Measurements from ENCODE around the gene SPTB.
A peak's percentile ranks its signal among the peaks of the same experiment; 100 is the strongest.
"Not testable (repeated sequence)": the region's sequence is repeated elsewhere in the genome, so short reads cannot be mapped to it uniquely, and the experiment has no call there.

Gene SPTB

DNA sequence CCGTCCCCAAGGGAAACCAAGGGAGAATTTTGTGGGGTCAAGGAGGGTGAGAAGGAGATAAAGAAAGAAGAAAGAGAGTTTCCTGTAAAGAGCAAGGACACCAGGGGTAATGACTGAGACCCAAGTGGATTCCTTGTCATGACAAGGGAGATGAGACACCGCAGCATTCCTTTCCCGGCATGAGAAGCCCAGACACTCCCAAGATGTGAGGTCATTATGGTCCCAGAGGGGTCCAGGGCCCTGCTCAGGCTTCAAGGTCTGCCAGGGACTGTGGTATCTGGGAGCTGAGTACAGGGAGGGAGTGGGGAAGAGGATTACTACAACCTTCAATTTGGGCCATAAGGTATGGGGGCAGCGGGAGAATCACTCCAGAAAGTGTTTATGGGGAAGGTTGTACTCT lies 58.1 kb downstream of the SPTB start:
- no peak for DNase-seq (ENCODE audit: low read depth, low spot score)

DNA sequence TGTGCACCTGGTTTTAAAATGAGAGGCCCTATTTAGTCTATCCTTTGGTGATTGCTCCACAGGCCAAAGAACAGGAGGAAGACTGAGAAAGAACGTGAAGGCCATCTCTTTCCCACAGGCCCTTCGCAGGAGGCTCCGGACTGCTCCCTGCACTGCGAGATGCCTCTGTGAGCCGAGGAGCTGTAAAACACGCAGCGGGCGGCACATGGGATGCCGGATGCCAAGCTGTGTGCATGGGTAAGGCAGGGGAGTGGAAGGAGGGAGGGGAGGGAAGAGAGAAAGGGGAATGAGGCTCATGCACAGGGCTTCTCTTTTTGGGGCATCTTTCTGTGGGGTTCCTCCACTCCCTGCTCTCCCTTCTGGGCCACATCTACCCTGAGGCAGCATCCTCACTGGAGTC lies 61.6 kb downstream of the SPTB start:
- DNase-seq (ENCODE audit: low read depth, low spot score): no peak

DNA sequence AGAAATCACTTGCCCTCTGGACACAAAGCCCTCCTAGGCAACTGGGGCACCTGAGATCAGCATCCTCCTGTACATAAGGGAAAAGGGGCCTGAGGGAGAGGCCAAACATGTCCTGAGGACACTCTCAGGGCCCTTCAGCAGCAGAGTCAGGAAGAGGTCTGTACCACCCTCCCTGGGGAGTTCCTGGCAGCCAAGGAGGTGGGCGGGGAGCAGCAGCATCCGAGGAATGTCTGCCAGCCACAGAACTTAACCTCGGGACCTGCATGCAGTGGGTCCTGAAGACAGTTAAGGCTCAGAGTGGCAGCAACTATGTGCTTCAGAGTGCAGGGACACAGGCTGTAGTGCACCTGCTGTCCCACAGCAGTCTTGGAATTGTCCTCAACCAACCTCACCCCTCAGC lies 62.1 kb downstream of the SPTB start:
- DNase-seq (ENCODE audit: low read depth, low spot score): peak; percentile 40

DNA sequence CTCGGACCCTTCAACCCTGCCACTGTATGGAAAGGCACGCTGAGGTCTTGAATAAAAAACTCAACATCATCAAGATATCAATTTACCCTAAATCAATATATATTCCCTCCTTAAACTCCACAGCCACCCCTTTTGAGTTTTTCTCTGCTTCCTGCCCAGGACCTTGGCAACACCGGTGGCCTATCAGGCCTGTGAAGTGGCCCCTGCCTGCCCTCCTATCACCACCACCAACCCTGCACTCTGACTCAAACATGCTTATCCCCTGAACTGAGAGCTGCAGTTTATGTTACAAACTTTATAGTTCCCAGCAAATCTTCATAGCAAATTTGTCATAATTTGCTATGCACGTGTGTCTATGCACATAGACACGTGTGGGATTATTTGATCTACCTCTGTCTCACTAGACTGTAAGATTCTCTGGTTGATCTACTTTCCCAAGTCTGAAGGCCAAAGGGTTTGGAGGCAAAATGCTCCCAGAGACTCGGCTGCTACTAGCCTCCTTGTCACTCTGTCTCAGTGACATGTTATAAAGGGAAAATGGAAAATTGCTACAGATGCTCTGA lies 63.4 kb downstream of the SPTB start:
- no peak for DNase-seq (ENCODE audit: low read depth, low spot score)

DNA sequence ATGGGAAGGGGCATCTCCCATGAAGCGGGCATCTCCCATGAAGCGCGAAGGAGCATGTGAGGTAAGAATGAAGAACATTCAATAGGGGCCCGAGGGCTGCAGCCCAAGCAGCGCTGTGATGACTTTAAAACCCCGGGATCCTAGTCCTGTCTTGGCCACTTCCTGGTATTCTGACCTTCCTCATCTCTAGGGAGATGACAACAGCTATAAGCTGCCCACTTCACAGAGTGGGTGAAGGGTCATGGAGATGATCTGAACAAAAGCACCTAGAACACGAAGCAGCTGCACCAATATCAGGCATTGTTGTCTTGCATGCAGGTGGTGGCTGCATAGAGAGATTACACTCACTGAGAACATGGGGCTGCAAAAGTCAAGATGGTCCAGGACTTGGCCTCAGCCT lies 64.5 kb downstream of the SPTB start:
- DNase-seq (ENCODE audit: low read depth, low spot score): no peak

DNA sequence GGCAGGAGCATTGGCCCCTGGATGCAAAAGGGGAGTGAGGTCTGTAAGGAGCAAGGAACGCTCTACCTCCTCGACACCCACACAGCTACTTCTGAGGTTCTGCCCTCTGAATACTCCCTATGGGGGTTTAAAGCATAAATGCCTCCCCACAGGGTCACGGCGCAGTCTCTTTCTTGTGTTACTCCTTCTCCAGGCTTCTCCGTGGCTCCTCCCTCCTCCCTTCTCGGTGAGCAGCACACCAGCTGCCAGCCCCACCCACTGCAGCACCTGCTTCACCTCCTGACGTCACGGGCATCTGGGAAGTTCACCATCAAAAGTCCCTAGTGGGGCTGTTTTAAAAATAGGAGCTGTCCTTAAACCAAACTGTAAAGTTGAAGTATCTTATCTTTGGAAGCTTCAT lies 67.3 kb downstream of the SPTB start:
- no peak for DNase-seq (ENCODE audit: low read depth, low spot score)

DNA sequence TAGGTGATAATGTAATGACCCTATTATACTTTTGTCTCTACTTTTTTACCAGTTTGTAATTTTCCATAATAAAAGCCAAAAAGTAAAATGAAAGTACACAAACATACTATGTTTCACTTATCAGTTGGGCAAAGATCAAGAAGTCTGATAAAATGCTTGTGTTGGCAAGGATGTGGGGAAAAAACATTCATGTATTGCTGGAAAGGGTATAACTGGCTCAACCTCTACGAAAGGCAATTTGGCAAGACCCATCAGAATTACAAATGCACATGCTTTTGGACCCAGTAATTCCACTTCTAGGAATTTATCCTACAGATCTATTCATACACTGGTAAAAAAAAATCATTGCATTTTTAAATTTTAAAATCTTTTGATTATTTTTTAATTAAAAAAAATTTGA lies 68.0 kb downstream of the SPTB start:
- peak; percentile 50 for DNase-seq (ENCODE audit: low read depth, low spot score)

DNA sequence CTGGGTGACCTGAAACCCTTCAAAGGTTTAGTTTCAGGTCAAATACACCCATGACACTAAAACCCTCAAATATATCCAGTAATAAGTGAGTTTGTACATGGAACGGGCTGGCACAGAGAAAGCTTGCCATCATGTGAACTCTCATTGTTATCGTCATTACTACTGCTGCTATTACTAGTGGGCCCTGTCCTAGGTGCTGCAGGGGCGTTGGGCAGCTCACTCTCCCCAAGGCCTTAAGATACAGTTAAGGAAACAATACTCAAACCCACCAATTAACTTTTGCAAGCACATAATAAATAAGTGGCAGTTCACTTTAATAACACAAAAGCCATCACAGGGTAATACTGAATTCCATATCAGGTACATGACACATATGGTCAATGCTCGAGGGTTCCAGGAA lies 71.3 kb downstream of the SPTB start:
- no peak for DNase-seq (ENCODE audit: low read depth, low spot score)

DNA sequence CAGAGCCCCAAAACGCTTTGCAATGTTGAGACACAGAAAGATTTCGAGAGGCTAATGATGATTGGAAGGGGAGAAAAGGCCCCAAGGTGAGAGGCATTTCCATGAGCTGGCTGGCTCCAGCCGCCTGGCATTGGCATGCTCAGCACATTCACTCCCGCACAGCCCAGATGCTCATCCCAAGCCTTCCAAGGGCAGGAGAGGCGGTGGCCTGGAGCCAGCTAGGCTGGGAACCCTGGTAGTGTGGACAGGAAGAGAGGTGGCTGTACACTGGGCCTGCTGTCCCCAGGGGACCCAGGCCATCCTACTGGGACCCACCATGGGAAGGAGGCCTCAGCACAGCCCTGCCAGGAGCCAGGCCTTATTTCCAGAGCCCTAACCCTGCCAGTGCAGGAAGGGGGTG lies 72.2 kb downstream of the SPTB start:
- no peak for DNase-seq (ENCODE audit: low read depth, low spot score)

DNA sequence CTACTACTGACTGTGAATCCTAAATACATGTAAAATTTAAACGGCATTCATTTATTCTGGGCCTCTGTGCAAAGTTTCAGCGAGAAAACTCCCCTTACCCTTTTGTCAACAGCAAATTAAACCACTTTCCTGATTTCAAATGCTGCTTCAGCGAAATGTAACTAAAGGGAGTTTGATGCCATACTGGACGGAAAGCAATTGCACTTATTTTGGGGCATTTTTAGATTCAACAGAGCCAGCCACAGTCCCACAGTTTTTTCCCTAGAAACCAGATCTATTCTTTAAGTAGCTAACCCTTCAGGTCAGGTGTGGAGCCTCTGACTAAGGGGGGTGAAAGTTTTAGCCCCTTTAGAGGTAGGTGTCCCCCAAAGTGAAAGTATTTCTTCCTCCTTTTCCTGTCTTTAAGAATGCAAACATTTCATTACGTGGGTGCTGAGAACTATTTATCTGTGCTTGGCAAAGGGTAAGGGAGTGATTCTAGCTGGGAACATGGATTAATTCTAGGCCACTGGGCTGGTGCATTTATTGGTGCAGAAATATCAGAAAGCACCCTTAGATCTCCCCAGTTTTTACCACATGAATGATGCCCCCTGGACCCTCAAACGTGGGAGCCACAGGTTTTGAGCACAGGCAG lies 72.7 kb downstream of the SPTB start:
- no peak for DNase-seq (ENCODE audit: low read depth, low spot score)

DNA sequence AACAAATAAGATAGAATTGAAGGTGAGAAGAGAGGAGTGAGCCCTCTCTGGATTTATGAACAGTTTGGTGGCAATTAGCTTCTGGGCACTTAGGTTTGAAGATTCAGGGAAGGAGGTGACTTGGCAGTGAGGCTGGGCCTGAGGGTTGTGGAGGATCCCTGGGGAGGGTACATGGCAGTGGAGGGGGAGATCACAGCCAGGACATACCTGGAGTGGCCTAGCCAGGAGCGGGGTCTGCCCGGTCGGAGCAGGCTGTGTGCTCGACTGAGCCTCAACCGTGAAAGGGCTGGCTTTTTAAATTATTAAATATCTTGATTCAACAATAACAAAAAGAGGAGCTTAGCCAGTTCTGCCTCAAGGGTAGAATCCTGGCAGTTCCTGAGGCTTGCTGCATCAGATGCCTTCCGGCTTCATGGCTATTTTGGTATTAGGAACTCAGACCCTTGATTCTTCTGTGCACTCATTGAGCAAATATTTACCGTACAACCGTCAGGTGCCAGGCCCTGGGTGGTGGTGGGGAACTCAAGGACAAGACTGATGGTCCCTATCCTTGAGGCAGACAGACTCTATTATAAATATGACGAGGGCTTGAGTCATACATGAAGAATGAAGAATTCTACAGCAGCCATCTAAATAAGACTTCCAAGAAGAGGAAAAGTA lies 73.4 kb downstream of the SPTB start:
- DNase-seq (ENCODE audit: low read depth, low spot score): peak; percentile 85

DNA sequence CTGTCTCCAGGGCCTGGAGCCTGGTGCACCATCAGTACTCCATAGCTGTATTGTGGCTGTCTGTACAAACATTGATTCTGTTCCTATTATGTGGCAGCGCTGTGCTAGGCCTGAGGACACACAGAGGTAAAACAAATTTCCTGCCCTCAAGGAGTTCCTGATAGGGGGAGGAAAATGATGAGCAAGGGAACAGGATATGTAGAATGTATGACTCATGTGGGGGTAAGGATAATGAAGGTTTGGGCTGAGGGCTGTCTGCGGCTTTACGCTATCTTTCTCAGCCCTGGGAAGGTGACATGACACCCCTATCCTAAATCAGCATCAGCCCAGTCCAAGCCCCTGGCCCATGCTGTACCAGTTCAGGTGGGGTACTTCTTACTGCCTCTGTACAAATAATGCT lies 74.1 kb downstream of the SPTB start:
- not testable (repeated sequence) for DNase-seq (ENCODE audit: low read depth, low spot score)

DNA sequence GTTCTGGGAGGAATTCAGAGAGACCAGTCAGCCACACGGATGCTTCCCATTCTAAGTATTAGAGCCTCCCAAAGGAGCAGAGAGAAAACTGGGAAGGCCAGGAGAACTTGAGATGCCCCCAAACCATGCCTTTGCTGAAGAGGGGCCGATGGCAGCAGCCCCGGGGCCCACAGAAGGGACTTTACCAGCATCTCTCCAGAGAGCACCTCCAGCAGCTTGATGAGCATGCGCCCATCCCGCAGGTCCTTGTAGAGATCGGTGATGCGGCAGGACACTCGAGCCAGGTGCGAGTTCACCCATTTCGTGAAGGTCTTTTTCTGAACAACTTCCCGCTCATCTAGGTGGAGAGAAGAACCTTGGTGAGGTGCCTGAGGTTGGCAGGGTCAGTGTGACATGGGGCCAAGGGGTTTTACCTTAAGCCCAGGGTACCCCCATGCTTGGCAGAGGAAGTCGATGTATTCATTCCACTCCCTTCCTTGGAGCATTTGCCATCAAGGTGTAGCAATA lies 74.9 kb downstream of the SPTB start:
- DNase-seq (ENCODE audit: low read depth, low spot score): no peak

DNA sequence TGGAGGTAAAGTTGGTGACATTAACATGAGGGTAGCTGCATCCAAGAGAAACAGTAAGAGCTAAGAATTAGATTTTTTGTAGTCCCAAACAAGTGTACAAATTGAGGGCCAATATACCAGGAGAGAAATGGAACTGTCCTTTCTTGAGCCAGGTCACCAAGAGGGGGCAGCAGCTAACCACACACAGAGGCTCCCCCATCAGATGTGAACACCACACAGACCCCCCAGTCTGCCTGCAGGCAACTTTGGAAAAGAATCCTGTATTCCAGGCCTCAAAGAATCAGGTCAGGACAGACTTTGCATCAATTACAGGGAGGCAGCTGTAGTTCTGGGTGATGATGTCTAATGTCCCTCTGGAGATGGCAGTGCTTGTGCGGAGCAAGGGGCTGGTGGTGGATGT lies 77.9 kb downstream of the SPTB start:
- DNase-seq (ENCODE audit: low read depth, low spot score): no peak

DNA sequence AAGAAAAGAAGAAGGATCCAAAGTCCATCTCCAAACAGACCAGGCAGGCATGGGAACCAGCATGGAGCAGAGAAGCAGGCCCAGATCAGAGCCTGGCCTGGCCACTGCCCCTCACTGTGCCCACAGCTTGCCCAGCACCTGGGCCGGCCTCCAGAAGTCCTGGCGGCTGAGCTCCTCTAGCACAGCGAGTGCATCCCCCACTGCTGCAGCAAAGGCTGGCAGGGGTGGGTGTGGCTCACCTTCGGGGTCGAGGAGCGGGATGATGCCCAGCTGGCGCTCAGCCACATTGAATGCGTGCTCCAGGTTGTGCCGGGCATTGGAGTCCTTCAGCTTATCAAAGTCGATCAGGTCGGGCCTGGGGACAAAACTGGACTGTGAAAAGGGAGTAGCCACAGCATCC lies 78.7 kb downstream of the SPTB start:
- no peak for DNase-seq (ENCODE audit: low read depth, low spot score)

DNA sequence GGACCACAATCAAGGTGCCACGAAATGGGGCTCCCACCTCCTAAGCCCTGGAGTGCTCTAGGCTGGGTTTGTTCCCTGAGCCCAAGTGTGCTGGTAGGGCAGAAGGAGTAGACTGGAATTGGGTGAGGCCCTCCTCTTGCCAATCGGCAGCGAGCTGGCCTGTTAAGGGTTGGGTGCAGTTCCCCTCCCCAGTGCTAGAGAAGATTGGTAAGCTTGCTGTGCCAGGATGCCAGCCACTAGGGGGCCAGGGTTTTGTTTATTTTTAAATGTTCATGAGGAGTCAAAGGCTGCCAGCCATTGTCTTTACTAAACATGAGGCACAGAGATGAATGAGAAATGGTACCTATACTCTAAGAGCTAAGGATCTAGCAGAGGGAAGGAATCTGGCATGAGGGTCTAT lies 79.7 kb downstream of the SPTB start:
- DNase-seq (ENCODE audit: low read depth, low spot score): peak; percentile 49

DNA sequence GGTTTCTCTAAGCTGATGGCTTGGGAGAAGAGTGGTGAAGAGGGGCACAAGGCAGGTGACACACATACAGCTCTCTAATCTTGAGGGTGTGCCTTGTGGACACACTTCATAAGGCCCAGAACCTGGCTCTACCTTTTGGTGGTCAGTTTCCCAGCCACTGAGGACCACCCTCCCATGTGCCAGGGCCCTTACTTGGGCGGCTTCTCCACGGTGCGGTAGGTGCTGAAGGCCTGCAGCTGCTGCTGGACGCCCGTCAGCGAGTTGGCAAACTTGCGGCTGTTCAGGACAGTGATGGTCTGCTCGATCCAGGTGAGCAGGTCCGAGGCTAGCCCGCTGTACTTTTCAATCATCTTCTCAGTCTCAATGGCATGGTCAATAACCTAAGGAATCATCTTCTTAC lies 80.2 kb downstream of the SPTB start:
- DNase-seq (ENCODE audit: low read depth, low spot score): no peak

DNA sequence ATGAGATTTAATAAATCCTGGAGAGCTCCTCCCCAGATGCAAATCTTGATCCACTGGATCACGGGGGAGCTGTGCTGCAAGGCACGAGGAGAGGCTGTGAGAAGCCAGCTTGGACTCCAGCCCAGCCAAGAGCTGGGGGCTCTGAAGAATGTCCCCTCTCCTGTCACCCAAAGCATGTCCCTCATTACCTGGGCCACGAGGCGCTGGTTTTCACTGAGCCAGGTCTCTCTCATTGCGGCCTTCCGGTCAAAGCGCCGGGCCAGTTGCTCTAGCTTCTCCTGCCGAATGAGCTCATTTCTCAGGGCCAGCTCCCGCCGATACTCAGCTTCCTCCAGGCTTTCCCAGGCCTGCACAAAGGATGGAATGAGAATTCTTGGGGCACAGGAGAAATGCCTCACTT lies 83.3 kb downstream of the SPTB start:
- DNase-seq (ENCODE audit: low read depth, low spot score): no peak

DNA sequence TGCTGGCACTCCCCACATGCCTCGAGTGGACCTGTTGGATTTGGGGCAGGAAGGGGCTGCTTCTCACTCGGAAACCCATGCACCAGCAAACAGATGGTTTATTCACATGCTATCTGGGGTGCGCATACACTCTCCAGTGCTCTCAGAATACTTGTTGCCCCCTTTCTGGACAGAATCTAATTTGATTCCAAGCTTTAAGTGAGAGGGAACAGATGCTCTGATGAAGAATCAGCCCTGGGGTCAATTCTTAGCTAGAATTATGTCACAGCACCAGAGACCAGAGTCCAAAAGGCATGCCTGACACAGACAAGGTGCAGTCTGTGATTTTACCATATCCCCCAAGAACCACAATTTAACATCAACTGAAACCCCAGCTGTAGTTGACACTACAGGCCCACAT lies 83.8 kb downstream of the SPTB start:
- no peak for DNase-seq (ENCODE audit: low read depth, low spot score)

DNA sequence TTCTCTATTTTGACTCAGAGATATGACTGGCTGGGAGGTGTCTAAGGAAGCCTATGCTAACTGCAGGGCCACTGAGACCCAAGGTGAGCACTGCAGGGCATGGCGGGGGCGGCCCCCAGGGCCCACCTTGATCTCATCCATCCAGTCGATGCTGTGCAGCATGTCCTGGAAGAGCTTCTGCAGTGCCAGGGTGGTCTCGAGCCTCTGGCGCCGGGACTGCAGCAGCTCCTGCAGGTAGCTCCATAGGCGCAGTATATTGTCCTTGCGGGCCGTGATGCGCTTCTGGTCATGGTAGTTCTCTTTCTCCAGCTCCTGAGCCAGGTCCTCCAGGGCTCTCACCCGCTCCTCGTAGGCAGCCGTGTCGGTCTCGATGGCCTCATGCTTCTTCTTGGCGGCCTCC lies 84.5 kb downstream of the SPTB start:
- DNase-seq (ENCODE audit: low read depth, low spot score): no peak

DNA sequence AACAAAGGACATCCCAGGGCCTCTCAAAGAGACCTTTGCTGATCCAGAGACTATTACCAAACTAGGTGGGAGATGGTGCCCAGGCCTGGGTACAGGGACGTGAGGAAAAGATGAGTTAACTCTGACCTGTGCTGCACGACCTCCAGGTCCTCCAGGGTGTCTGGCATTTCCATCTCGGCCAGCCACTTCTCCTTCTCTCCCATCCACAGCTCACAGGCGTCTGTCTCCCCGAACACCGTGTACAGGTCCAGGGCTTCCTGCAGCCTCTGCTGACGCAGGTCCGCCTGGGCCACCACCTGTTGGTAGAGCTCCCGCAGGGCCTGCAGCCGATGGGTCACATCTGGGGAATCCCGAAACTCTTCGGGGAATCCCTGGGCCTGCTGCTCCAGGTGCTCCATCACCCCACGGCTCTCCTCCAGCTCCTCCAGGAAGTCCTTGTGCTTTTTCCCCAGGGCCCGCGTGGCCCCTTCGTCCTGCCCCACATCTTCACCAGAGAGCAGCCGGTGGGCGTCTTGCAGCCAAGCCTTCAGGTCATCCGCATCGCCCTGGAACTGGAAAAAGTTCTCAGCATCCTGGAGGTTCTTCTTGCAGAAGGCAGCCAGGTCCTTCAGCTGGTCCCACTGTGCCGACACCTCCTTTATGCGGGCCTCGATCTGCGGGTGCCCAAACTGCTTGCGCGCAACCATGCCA lies 86.7 kb downstream of the SPTB start:
- DNase-seq (ENCODE audit: low read depth, low spot score): no peak

DNA sequence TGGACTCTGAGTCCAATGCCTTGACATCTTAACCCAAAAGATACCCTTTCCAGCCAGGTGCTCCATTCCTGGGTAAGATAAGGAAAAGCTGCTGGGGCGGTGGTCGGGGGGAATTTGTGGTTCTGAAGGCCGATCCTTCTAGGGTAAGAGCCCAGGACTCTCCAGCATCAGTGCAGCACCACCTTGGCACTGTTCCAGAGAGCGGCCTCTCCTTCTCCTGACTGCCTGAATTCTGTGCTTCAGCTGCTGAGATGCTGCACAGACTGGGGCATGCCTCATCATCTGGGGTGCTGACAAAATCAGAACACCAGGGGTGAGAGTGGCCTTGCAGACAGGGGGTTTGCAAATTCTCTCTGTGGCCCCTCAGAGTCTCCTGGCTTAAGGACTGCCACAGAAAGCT lies 87.5 kb downstream of the SPTB start:
- DNase-seq (ENCODE audit: low read depth, low spot score): no peak

DNA sequence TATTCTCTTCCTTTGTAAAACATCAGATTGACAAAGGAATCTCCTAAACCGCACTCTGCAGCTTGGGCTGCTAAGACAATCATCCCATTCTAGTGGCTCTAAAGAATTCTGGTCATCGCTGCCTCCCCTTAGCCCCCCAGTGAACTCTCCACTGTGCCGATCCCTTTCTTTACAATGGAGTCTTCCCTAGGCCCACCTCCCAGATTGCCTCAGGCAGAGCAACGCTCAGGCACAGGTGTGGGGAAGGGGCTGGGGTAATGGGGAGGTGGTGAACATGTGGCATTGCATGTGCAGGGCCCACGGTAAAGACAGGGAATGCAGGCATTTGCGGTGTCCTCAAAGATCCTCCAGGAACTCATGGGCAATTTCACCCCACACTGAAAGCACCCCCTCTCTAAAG lies 89.2 kb downstream of the SPTB start:
- no peak for DNase-seq (ENCODE audit: low read depth, low spot score)

All from astrocyte of the hippocampus (primary cell).